ENCODE data around the gene GOSR1.
"Not testable (repeated sequence)": the region's sequence is repeated elsewhere in the genome, so short reads cannot be mapped to it uniquely, and the experiment has no call there.

Gene GOSR1

GRCh38 chr17:30505868-30506417 lies 28.7 kb downstream of the GOSR1 start:
- no peak for DNase-seq (ENCODE audit: low read depth in 2 of 2)

GRCh38 chr17:30506481-30506880 lies 29.3 kb downstream of the GOSR1 start:
- DNase-seq (ENCODE audit: low read depth in 2 of 2), result no peak

GRCh38 chr17:30513346-30513745 lies 36.1 kb downstream of the GOSR1 start:
- no peak for DNase-seq (ENCODE audit: low read depth in 2 of 2)

- no peak for DNase-seq (ENCODE audit: low read depth in 2 of 2)
Measured at GRCh38 chr17:30514895-30515596, 37.8 kb downstream of the GOSR1 start.

DNA sequence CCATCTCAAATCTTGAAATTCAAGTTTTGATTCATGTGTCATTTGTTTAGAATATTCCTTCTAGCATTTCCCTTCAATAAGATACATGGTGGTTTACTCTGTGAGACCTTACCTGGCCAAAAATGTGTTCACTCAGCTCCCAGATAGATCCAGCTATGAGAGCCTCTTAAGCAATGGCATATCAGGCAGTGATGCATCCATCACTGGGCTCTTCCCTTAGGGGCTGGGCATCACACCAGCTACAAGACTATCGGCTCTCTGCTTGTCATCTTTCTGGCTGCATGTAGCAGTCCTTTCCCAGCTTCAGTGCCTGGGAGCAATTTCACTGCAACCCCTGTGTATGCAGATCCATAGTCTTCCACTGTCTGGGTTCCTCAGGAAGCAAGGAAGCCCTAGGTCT lies 40.6 kb downstream of the GOSR1 start:
- no peak for DNase-seq (ENCODE audit: low read depth in 2 of 2)

DNA sequence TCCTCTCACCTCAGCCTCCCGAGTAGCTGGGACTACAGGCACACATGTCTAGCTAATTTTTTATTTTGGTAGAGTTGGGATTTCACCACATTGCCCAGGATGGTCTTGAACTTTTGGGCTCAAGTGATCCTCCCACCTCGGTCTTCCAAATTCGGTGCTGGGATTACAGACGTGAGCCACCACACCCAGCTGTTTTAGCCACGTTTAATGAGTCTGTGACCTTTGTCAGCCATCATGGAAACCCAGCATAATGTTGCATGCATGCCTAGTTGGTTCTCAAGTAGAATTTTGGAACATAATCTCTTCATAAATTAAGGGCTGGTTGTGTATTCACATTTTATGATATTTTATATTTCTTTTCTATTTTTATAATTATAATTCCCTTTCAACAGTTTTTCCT lies 42.0 kb downstream of the GOSR1 start:
- DNase-seq (ENCODE audit: low read depth in 2 of 2), result no peak

DNA sequence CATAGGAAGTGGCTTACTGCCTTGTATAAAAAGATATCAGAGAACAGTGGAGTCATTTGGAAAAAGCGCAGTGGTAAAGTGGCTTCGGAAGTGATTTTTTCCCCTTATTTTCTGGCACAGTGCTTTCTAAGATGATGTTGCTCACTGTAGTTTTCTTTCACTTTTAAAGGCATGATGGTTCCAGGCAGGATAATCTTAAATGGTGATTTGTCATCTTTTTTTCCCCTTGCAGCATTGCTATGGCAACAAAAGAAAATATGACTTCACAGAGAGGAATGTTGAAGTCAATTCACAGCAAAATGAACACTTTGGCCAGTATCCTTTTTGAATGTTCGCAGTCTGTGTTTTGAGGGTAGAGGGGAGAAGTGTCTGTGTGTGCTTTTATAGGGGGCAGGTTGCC lies 42.5 kb downstream of the GOSR1 start:
- no peak for DNase-seq (ENCODE audit: low read depth in 2 of 2)

DNA sequence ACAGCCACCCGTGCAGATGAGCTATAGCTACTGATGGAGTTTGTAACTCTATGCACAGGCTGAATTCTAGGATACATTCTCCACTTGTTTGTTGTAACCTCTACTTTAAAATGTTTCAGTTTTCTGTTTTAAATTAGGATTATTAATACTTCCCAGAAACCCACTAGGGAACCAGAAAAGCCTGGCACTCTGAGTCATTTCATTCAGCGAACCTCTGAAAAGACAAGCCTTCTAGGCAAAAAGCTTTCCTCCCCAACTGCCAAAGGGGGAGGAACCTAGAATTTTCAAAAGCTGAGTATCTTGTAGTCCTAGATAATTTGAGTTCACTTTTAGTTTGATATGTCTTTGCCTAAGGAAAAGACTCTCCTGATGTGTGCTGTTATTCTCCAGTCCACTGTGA lies 43.2 kb downstream of the GOSR1 start:
- DNase-seq (ENCODE audit: low read depth in 2 of 2), result no peak

GRCh38 chr17:30520882-30521281 lies 43.7 kb downstream of the GOSR1 start:
- DNase-seq (ENCODE audit: low read depth in 2 of 2), result no peak

GRCh38 chr17:30521766-30522165 lies 44.6 kb downstream of the GOSR1 start:
- DNase-seq (ENCODE audit: low read depth in 2 of 2), result no peak

DNA sequence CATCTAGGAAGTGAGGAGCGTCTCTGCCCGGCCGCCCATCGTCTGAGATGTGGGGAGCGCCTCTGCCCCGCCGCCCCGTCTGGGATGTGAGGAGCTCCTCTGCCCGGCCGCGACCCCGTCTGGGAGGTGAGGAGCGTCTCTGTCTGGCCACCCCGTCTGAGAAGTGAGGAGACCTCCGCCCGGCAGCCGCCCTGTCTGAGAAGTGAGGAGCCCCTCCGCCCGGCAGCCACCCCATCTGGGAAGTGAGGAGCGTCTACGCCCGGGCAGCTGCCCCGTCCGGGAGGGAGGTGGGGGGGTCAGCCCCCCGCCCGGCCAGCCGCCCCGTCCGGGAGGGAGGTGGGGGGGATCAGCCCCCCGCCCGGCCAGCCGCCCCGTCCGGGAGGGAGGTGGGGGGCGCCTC lies 46.0 kb downstream of the GOSR1 start:
- not testable (repeated sequence) for DNase-seq (ENCODE audit: low read depth in 2 of 2)

DNA sequence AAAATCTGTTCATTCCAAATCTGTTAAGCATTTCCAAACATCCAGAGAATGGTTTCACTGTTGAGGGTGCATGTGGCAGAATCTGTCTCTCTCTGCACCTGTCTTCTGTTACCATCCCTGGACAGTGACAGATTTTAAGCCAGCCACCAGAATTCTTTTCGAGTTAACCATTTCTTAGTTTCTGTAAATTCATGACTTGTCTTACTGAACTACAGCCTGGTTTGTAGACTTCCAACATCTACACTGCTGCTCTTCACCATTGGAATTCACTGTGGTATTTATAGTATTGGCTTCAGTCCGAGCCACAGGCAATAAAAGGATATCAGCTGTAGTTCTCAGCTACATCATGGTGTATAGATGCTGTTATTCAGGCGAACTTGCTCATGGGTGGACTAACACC lies 47.6 kb downstream of the GOSR1 start:
- DNase-seq (ENCODE audit: low read depth in 2 of 2), result no peak

GRCh38 chr17:30526401-30526800 lies 49.2 kb downstream of the GOSR1 start:
- DNase-seq (ENCODE audit: low read depth in 2 of 2), result no peak

DNA sequence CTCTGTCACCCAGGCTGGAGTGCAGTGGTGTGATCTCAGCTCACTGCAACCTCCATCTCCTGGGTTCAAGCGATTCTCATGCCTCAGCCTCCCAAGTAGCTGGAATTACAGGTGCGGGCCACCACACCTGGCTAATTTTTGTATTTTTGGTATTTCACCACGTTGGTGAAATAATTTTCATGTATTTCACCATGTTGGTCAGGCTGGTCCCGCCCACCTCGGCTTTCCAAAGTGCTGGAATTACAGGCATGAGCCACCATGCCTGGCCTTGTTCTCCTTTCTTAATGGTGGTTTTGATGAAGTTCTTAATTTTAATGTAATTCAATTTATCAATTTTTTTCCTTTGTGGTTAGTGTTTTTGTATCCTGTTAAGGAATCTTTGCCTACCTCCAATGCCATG lies 51.5 kb downstream of the GOSR1 start:
- not testable (repeated sequence) for DNase-seq (ENCODE audit: low read depth in 2 of 2)

DNA sequence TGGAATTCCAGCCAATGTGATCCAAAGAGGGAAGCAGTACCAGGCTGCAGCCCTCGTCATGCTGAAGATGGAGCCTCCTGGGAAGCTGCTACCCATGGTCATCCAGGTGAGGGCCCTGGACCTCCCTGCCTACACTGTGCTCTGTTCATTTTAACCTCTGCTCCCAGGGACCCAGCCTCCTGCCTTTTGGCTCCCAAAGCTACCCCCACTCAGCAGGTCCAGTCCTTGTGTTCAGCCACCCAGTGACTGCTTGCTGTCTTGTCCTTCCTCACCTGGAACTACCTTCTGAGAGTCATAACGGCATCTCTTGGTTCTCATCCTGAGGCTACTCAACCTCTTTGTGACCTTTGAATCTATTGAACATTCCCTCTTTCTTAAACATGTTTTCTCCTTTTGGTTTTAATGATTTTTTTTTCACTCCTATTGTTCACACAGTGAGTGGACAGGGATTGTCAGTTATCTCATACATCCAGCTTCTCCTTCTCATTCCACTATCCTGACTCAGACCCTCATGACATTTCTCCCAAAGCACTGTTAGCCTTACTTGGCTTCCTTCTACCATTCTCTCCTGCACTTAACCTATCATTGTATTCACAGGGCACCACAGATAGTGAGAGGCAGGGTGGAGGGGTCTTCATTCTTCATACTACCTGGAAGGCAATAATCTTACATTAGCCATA lies 53.3 kb downstream of the GOSR1 start:
- no peak for DNase-seq (ENCODE audit: low read depth in 2 of 2)

DNA sequence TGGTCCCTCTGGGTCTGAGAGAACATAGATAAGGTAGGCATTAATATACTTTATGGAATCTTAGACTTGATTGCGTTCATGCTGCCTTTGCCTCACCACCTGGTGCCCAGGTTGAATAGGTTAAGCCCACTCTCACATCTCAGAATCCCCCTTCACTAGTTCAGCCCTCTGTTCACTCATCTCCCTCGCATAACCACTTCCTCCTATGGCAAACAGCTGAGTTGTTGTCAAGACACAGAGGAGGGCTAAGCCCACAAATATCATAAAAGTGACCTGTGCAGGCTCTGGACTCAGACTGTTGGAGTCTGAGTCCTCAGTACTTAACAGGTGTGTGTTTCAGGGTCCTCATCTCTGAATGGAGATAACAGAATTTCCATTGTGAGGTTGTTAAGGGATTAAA lies 55.7 kb downstream of the GOSR1 start:
- no peak for DNase-seq (ENCODE audit: low read depth in 2 of 2)

DNA sequence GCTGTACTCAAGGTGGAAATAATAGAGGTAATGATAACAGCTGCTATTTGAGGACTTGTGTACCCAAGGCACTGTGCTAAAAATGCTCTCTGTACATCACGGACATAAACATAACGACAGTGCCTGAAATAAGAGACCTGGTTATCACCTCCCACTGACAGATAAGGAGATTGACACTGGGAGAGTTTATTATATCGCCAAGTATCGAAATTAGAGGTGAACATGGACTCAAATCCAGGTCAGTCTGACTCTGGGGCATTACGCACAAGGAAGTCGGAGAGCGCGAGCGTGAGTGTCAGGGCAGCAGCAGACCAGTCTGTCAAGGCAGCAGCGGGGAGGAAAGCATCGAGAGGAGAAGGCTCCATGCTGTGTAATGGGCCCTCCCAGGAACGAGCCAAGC lies 57.1 kb downstream of the GOSR1 start:
- DNase-seq (ENCODE audit: low read depth in 2 of 2), result no peak

- no peak for DNase-seq (ENCODE audit: low read depth in 2 of 2)
Measured at GRCh38 chr17:30534938-30535921, 58.0 kb downstream of the GOSR1 start.

DNA sequence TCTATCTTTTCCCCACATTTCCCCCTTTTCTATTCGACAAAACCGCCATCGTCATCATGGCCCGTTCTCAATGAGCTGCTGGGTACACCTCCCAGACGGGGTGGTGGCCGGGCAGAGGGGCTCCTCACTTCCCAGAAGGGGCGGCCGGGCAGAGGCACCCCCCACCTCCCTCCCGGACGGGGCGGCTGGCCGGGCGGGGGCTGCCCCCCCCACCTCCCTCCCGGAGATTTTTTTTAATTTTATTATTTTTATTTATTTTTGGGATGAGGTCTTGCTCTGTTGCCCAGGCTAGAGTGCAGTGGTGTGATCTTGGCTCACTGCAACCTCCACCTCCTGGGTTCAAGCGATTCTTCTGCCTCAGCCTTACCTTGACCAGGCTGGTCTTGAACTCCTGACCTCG lies 59.6 kb downstream of the GOSR1 start:
- not testable (repeated sequence) for DNase-seq (ENCODE audit: low read depth in 2 of 2)

GRCh38 chr17:30537667-30538066 lies 60.5 kb downstream of the GOSR1 start:
- not testable (repeated sequence) for DNase-seq (ENCODE audit: low read depth in 2 of 2)

GRCh38 chr17:30541802-30542201 lies 64.6 kb downstream of the GOSR1 start:
- DNase-seq (ENCODE audit: low read depth in 2 of 2), result no peak

GRCh38 chr17:30543456-30543855 lies 66.2 kb downstream of the GOSR1 start:
- DNase-seq (ENCODE audit: low read depth in 2 of 2), result no peak
